GM19043 (cell line): ENCODE results near the gene PDE10A.

Experiments
- ATAC-seq: cut with Tn5 transposase; IDR thresholded peaks from one replicate; pipeline ENCODE4 v1.9.1; 2021; ENCODE audit warnings: low read depth; ENCODE audit not compliant: unreplicated experiment

Gene PDE10A

DNA sequence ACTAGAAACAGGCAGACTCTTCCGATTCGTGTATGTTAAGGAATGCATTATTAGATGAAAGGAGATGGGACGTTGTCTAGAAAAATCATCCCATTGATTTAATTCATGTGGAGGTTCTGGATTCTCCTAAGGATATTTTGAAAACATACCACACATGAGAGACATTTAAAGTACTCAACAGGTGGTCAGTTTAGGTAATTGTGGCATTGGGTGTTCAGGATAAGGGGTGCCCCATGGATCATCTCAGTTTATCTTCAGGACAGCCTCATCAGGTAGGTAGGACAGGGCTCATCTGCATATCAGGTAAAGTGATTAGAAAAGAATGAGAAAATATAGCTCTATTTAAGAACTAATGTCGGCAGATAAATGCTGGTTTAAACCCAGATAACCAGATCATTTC, 15.9 kb upstream of the PDE10A start:
- ATAC-seq = no peak

DNA sequence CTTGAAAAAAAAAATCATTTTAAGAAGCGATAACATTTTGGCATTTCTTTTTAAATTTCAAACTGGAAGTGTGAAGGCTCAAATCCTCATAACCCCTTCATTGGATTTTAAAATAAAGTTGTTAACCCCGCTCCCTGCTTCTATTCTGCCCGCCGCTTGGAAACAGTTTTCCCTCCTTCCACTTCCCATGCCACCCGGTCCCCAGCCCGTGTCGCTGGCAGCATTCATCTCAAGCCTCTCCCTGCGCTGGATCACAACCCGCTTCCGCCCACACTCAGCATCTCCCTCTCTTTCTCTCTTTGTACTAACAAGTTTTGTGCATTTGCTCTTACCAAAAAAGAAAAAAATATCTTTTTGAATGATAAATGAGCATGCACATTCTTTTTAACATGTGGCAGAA, 15.4 kb upstream of the PDE10A start:
- no peak for ATAC-seq

DNA sequence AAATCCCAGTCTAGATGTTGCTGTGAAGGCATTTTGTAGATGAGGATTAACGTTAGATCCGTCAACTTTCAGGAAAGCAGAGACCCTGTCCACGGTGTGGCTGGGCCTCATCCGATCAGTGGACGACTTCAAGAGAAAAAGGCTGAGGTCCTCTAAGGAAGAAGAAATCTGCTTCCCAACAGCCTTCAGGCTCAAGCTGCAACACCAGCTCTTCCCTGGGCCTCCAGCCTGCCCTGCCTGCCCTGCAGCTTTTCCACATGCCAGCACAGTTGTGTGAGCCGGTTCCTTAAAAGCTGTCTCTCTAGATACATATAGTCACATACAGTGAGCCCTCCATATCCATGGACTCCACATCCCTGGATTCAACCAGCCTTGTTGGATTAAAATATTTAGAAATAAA, 14.1 kb upstream of the PDE10A start:
- ATAC-seq = no peak

DNA sequence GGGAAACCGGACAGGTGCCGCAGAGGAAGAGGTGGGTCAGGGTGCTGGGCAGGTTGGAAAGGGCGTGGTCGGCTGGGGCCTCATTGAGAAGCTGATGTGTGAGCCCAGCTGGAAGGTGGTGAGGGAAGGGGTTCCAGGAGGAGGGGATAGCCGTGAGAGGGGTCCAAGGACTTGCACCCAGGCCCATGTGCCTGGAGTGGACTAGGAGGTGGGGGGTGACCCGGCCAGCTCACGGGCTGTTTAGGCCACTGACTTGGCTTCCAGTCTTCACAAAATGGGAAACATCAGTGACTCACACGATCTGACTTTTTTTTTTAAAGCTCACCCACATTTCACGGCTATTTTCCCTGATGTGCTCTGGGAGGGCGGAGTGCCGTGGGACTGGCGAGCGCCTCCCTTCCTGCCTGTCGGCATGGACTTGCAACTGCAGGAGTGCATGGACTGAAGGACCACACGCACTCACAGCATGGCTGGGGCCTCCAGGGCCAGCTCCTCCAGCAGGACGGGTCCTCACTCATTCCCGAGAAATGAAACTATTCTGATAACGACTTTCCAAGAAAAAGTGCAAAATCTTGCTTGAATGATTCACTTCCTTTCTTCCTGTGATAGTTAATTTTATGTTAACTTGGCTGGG, 13.5 kb upstream of the PDE10A start:
- ATAC-seq = no peak

DNA sequence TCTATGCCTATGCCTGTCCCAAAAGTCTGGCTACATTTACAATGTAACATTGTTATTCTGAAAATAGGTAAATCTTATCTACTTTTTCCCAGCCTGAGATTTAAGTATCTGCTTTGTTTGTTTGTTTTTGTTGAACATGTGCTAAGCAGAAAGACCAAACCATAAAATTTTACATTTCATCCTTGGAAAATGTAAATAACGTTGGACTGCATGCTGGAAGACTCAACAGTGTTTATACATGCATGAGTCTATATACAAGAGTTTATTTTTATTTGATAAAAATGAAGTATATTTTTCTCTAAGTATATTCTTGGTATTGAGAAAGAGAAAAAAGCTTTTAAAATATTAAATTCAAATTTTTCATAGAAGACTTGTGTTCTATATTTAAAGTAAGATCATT, 12.1 kb upstream of the PDE10A start:
- ATAC-seq = no peak

DNA sequence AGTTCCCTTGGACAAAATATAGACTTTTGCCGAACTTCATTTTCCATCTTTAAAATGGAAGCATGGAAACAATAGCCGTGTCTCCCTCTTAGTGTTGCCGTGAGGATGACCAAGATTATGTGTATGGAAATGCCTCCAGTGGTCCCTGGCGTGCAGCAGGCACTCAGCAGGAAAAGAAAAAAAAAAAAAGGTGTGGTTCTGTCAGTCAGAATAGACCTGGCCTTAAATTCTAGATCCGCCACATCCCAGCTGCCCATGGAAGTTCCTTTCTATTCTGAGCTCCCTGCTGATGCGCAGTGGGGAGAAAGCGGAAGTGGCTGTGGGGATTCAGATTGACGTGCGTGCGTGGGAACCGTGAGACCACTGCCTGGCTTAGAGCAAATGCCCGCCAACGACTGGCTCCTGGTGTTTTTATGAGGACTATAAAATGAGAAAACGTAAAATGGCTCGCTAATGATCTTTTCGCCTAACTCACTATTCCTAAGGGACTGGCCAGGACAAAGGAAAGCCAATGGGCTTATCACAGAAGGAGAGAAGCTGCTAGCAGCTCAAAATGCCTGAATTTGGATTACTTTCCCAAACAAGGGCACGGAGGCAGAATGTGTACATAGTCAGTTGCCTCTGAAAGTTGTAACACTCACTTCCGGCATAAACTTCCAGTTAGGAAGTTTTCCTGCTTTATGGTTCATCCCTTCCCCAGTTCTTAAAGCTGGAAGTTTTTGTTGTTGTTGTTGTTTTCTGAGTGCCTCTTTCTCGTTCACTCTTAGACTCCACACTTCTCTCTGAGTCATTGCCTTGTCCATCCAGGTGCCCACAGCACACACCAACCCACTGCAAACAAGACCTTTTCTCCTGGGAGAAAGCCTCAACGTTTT, 11.4 kb upstream of the PDE10A start:
- no peak for ATAC-seq

DNA sequence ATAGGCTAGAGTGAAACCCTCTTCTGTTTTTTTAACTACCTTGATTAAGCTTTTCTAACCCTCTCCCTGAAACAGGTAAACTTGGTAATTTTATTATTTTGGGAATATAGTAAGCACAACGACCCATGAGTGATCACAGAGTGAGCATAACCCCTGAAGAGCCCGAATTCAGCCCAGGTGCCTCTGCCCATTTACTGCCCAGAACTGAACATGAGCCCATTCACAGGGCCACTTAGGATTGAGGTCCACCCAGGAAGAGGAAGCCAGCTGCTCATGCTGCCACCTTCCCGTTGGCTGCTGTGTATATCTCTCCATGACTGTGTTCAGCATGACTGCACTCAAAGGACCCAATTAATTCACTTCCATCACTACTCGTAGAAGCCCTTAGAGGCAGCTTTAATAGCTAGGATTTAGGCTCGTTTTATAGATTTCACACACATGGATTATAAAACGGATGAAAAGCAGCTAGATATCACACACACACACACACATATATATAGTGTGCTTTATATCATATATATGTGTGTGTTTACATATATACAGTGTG, 8.3 kb upstream of the PDE10A start:
- ATAC-seq = no peak

DNA sequence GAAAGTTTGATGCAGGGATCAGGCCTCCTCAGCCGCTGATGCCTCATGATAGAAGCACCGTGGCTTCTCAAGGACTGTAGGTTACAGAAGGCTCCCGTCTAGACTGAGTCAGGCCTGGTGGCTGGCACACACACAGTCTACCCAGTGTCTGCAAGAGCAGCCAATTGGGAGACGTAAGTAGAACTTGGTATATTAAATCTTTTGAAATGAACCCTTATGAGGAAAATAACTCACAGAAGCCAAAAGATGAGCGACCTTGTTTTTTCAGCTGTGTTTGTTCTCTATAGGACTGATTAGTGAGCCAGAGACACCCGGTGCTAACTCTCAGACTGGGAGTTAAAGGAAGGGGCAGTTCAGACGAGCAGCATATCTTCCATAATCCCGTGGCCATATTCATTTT, 5.9 kb upstream of the PDE10A start:
- ATAC-seq = no peak

DNA sequence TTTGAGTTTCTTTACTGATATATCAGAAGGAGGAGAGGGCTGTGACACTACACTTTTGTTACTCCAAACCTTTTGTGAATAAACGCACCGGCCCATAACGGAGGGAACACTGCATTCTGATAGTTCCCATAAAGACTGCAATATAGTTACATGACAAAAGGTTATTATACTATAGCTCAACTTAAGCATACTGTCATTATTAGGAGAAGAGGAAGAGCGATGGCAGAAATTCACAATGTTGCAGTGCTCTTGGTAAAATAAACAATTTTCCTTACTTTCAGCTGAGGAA, 2.3 kb upstream of the PDE10A start:
- ATAC-seq = no peak

DNA sequence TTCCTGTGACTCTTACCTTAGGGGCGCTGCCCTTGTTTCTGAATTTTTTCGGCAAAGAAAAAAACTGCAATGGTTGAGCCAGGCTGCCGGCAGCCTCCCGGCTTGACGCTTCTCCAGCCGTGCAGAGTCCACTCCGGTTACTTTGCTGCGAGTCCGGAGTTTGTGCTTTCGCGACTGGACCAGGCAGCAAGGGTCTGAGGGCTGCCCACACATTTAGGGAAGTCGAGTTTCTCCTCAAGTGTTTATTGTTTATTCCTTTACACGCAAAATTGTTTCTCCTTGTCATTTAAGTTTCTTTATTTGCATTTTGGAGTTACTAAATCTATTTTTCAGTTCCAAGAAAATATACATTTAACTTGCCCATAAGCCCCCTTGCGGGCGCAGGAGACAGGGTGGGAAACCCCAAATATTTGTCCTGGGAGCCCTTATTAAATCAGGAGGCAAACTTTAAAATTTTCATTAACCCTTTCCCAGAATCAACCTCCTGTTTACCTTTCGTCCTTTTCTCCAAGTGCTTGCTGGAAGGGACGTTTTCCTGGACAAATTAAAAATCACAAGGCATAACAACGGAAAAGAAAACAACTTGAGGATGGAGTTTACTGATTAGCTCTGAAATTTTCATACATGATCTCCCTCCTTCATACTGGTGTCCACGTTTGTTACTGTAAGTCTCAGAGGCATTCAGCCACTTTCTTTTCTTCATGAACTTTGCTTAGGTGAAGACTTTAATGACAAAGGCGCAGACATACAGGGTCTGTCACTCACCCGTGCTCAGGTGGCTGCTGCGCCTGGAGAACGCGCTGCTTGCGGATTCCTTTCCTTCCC, 1.7 kb upstream of the PDE10A start:
- no peak for ATAC-seq

DNA sequence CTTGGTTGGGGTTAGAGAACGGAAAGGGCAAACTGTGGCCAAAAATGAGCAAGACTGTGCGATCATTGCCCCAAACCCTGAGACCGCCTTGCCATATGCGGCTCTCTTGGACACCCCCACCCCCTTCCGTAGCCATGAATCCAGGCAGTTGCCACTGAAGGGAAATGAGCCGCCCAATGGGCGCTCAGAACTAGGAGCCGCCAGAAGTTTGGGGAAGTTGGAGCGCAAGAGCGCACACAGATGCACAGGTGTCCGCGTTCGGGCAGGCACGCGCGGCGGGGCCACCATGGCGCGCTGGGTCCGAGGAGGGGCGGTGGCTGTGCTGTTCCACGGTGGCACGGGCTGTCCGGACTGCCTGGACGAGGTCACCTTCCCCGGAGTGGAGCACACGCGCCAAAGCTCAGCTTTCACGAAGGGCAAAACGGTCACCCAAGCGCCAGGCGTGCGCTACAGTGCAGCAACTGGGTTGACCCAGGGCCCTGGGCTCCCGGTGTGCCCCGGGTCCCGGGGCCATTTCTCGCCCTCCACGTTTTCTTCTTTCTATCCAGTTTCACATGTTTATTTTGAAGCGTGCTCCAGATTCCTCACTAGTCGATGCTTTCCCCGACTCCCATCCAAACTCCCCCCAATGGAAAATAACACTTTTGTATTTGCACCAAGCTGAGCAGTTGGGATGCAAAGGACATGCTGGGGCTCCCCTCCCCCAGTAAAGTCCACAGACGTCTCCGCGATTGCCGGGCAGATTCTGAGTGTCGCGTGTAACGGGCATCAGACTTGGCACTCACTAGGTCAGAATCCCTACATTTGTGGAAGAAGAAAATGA, 906 bp upstream of the PDE10A start:
- no peak for ATAC-seq

DNA sequence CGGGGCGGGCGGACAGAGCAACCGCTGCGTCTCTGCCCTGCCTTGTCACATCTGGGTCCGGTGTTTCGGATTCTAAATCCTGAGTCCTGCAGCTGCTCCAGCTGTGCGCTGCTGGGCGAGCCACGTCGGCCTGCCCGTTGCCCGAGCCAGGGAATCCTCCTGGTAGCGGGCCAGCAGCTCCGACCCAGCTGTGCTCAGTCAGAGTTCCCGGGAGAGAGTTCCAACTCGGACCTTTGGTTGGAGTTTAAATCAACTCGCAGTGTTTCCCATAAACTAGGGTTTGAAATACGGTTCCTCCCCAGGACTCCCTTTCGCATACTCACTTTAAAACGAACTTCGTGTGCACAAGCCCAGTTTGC, 315 bp upstream of the PDE10A start:
- ATAC-seq = no peak

DNA sequence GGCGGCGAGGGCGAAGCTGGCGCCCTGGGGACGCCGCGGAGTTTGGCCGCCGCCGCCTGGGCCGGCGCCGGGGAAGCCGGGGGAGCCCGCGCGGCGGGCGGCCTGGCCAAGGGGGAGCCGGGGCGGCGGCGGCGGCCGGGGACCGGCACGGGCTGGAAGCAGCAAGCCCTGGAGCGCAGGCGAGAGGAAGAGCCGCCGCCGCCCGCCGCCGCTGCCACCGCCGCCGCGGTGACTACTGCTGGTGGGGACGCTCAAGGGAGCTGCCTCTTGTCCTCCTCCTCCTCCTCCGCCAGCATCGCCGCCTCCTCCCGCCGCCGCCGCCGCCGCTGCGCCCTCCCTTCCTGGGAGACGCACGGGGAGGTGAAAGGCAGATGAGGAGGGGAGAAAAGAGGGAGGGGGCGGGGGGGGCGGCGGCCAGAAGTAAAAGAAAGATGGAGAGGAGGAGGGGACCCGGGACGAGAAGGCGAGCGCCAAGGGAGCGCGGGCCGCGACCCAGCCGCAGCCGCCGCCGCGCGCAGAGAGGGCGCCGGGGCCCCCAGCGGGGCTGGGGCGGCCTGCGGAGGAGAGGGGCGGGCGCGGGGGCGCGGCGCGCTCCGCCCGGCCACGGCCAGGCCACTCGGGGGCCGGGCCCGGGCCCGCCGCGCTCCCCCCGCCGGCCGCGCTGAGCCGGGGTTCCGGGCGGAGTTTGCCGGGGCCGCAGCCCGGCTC, 846 bp downstream of the PDE10A start:
- no peak for ATAC-seq

DNA sequence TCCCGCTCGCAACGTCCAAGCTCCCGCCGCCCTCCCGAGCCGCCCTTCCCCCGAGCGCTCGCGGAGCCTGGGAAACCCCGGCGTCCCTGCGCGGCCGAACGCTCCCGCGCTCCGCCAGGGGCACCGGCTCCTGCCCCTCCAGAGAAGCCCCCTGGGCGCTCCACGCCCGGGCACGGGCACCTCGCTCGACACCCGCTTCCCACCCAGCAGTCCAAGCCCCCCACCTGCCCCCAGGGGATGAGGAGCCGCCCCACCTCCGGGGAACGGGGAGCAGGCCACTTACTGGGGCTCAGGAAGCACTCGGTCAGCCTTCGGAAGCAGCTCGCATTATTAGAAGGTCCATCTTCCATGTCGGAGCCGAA, 1.4 kb downstream of the PDE10A start:
- no peak for ATAC-seq

DNA sequence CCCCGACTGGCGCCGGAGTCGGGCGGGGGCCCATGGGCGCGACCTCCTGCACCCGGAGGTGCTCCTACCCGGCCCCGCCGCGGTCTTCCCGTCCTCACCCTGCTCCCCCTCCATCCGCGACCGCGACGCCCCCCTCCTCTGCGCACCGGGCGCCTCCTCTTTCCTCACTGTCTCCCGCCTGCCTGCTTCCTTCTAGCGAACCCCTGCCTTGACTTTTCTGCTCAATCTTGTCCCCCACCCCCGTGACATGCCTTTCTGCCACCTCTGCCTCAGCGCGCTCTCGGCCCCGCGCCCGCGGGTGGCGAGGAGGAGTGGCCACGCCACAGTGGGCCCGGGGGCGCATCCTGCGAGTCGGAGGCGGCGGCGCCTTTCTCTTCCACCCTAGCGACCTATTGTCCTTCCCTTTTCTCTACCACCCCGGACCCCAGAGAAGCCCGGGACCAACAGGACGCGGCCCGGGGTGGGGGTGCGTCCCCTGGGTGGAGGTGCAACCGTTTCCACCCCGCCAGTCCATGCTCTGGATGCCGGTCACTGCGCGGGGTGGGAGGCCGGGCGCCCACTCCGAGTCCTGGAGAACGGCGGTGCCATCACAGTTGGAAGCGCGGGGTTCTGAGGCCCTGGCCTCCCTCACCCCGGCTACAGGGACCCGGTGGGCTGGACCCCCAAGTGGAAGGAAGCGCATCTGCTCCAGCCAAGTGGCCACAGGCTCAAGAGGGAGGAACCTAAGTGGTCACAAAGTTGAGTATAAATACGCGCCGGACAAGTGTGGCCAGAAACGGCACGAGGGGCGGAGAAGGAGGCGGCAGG, 2.0 kb downstream of the PDE10A start:
- no peak for ATAC-seq

DNA sequence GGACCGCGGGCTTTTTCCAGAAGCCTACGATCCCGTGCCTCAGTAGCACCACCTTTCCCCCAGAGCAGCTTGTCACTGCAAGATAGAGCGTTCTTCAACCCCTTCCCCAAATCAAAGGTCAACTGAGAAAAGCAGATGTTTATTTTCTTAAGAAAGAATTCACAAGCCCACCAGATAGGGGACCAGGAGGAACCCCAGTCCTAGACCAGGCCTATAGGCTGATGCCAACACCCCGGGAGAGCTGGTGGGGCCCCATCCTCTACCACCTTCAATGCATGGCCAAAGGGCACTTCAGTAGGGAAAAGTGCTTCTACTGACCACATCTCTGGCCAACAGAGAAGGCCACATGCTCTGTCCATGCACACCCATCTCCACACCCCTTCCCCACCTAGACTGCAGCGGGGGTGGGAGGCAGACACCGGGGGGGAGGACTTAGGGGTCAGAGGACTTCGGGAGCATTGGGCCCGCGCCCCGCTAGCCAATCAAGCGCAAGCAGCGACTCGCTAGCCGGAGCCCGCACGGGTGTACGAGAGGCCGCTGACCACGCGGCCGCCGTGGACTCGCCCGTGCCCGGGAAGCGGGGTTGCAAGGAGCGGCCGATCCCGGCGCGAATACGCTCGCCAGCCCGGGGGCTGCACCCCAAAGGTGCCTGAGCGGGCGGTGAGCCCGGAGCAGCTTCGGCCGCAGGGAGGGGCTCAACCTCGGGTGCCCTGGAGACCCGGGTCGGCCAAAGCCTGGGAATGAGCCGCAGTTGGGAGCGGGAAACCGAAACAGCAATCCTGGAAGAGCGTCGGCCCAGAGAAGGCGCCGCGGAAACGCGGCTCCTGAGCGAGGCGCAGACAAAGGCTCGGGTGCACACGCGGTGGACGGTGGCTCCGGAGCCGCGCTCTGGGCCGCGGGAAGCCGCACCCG, 2.8 kb downstream of the PDE10A start:
- ATAC-seq = no peak

DNA sequence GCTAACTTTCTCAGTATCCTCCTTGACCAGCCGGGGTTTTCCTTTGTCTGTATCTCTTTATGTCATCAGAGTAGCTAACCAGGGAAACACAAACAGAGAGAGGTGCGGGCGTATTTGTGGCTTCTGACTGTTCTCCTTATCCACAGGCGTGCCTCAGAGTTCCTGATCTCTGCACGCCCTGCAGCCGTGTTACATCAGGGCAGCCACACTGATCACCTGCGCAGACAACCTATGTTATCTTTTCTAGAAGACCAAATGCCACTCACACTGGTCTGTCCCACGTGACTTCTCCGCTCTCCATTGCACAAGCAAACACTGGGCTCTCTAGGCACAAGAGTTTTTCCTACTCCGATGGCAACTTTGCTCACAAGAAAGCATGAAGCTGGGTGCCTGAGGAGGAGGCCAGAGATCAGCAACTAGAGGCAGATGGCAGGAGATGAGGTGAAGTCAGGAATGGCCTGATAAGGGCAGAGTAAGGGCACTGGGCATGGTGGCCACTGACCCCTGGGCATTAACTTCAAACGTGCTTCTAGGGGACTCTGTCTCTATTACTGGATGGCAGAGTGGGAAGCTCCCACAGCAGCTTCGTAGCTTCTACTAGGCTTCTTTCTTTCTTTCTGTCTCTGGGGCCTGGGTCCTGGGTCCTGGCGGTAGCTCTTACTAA, 4.5 kb downstream of the PDE10A start:
- ATAC-seq = no peak

DNA sequence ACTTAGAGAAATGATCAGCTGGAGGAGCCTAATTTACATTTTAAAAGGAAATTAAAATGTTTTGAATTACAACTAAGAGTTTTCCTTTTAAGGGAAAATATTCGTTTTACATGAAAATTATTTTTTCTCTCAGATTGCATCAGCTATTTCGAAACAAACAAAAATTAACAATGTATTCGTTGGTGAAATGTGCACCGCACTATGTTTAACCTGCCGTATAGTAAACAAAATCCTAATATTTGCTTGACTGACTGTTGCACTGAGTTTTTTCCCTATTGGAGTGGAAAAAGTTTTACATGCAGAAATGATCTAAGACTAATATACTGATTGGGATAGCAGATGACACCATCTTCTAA, 5.7 kb downstream of the PDE10A start:
- no peak for ATAC-seq
